Measurements from ENCODE around the gene MOB3A. TPM values are rescaled to one million over a fixed set of nuclear protein-coding genes. Genes with fewer than 3 reads are reported as not detected.

MOB3A gene
- total RNA-seq, 1 experiment from 2014 or later = 11.7 TPM

DNA sequence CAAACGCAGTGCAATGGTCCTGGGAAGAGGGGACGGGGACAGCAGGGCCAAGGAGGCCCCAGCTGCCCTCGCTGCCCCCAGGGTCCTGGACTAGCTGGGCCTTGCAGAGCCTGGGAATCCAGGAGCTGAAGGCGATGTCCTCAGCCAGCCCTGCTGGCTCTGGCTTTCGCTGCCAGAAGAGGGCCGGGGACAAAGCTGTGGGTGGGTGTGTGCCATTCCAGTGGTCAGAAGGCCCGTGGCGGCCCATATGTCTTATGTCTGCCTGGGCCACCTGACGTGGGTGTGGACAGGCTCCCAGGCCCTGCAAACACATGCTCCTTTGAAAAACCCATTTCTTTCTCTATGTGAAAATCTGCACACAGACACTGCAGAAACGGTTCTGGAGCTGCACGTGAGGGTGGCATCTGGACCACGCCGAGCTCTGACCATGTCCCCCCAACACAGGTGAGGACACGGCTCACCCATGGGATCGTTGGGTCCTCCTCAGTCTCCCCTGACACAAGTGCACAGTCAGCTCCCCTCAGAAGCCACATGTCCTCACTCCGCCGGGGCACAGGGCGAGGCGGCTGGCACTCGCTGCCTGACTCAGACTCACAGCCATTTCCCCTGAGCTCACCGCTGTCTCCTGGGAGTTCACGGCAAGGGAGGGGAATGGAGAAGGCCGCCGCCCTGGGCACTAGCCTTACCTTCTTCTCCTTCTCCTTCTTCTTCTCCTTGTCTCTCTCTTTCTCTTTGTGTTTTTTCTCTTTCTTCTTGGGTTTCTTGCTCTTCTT is 17.5 kb upstream of the MOB3A start:
- no peak for DNase-seq
- no peak overlapping the region for H3K4me3 ChIP-seq (ENCODE audit: low read depth, low read length)
- CTCF ChIA-PET = interaction anchor here (0.9 kb wide), 1 partner anchor 11 kb away, joined by 3 read pairs; no protein-coding TSS in a partner anchor
- BruUV-seq (replicated peaks) = no TSS peak
- TF ChIP-seq, protein P1, sequence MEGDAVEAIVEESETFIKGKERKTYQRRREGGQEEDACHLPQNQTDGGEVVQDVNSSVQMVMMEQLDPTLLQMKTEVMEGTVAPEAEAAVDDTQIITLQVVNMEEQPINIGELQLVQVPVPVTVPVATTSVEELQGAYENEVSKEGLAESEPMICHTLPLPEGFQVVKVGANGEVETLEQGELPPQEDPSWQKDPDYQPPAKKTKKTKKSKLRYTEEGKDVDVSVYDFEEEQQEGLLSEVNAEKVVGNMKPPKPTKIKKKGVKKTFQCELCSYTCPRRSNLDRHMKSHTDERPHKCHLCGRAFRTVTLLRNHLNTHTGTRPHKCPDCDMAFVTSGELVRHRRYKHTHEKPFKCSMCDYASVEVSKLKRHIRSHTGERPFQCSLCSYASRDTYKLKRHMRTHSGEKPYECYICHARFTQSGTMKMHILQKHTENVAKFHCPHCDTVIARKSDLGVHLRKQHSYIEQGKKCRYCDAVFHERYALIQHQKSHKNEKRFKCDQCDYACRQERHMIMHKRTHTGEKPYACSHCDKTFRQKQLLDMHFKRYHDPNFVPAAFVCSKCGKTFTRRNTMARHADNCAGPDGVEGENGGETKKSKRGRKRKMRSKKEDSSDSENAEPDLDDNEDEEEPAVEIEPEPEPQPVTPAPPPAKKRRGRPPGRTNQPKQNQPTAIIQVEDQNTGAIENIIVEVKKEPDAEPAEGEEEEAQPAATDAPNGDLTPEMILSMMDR (IDR thresholded peaks at IDR 0.05; ENCODE audit: insufficient read depth in 1 of 2, low read depth in 1 of 2, low read length in 1 of 2, severe bottlenecking in 1 of 2, unreplicated experiment in 1 of 2) = no peak
- H3K4me1 Mint-ChIP-seq (ENCODE audit: low read depth, unreplicated experiment) = no peaks in the 10 kb centered on the region
- POLR2A ChIA-PET = no interaction called here
- no peaks in the 10 kb centered on the region for H3K9me3 Mint-ChIP-seq (ENCODE audit: unreplicated experiment)
- no peaks in the 10 kb centered on the region for H3K27me3 ChIP-seq (replicated peaks; ENCODE audit: control insufficient read depth, insufficient read depth, low read length)
- peaks cover 7% of the 10 kb centered on the region for H3K36me3 ChIP-seq (ENCODE audit: control insufficient read depth, insufficient read depth, low read length)
- H3K27me3 Mint-ChIP-seq (ENCODE audit: insufficient read depth, unreplicated experiment) = no peaks in the 10 kb centered on the region
- no peaks in the 10 kb centered on the region for H3K4me1 ChIP-seq
- intact Hi-C loops (cut with micrococcal nuclease; ENCODE audit: unreplicated experiment) = no loop called here
- no peak overlapping the region for H3K4me3 Mint-ChIP-seq (ENCODE audit: unreplicated experiment)
- no peaks in the 10 kb centered on the region for H3K9me3 ChIP-seq
- H3K27ac Mint-ChIP-seq (ENCODE audit: unreplicated experiment) = peak overlapping the region; percentile 26
- H3K36me3 Mint-ChIP-seq (ENCODE audit: insufficient read depth, unreplicated experiment) = peaks cover 92% of the 10 kb centered on the region

DNA sequence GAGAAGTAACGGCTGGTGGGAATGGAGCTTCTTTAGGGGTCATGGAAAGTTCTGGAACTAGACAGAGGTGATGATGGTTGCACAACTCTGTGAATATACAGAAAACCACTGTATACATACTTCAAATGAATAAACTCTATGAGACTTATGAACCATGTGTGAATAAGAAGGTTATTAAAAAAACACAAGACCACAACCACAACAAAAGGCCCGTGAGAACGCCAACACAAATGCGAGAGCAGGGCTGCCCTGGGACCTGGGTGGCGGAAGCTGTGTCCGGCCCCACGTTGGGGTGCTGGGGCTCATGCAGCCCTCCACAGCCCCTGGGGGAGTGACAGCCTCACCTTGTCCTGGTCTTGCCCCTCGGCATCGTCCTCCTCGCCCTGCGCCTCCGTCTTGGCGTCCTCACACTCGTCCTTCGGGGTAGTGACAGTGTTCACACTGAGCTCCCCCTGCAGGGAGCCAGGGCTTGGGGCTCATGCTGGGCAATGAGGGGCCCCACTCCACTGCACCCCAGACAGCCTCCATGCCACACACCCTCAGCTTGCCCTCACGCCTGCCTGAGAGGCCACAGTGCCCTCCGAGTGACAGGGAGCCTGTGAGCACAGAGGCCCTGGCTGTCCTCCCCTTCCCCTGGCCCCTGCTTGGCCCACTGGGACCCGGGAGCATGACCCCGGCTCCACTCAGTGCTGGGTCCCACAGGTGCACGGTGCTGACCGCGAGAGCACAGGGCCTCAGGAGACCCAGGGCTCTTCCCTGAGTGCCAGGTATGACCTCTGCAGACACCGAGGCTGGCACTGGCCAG is 16.6 kb upstream of the MOB3A start:
- Mint-ChIP-seq H3K36me3 (ENCODE audit: insufficient read depth, unreplicated experiment) (peaks cover 92% of the 10 kb centered on the region), H3K27me3 (ENCODE audit: insufficient read depth, unreplicated experiment) (no peaks in the 10 kb centered on the region), H3K27ac (ENCODE audit: unreplicated experiment) (no peak overlapping the region), H3K4me1 (ENCODE audit: low read depth, unreplicated experiment) (no peaks in the 10 kb centered on the region), H3K4me3 (ENCODE audit: unreplicated experiment) (no peak overlapping the region), H3K9me3 (ENCODE audit: unreplicated experiment) (no peaks in the 10 kb centered on the region)
- Histone ChIP-seq H3K4me3 (ENCODE audit: low read depth, low read length) (no peak overlapping the region), H3K9me3 (no peaks in the 10 kb centered on the region), H3K36me3 (ENCODE audit: control insufficient read depth, insufficient read depth, low read length) (peaks cover 8% of the 10 kb centered on the region), H3K4me1 (no peaks in the 10 kb centered on the region), H3K27me3 (replicated peaks; ENCODE audit: control insufficient read depth, insufficient read depth, low read length) (no peaks in the 10 kb centered on the region)
- ChIA-PET CTCF (interaction anchor here (0.9 kb wide), 1 partner anchor 10 kb away, joined by 3 read pairs; no protein-coding TSS in a partner anchor), POLR2A (no interaction called here)
- TF ChIP-seq, protein P1 (IDR thresholded peaks at IDR 0.05; ENCODE audit: insufficient read depth in 1 of 2, low read depth in 1 of 2, low read length in 1 of 2, severe bottlenecking in 1 of 2, unreplicated experiment in 1 of 2) = no peak
- no TSS peak for BruUV-seq (replicated peaks)
- intact Hi-C loops (cut with micrococcal nuclease; ENCODE audit: unreplicated experiment) = no loop called here
- DNase-seq = no peak

DNA sequence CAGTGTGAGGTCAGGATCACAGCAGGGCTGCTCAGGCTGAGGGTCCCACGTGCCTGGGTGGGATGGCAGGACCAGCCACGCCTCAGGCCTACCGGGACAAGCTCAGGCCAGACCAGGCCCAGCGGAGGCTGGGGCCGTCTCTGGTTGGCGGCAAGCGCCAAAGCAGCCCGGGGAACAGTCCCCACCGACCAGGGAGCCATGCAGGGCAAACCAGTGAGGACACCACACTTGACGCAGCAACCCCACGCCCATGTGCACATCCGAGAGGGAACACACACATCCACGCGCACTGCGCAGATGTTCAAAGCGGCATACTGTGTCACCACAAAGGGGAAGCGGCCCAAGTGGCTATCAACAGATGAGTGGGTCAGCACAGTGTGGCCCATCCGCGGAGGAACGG is 15.8 kb upstream of the MOB3A start:
- Histone ChIP-seq H3K4me1 (no peaks in the 10 kb centered on the region), H3K27me3 (replicated peaks; ENCODE audit: control insufficient read depth, insufficient read depth, low read length) (no peaks in the 10 kb centered on the region), H3K4me3 (ENCODE audit: low read depth, low read length) (no peak overlapping the region), H3K36me3 (ENCODE audit: control insufficient read depth, insufficient read depth, low read length) (peaks cover 7% of the 10 kb centered on the region), H3K9me3 (no peaks in the 10 kb centered on the region)
- no peak for DNase-seq
- H3K36me3 Mint-ChIP-seq (ENCODE audit: insufficient read depth, unreplicated experiment) = peaks cover 92% of the 10 kb centered on the region
- H3K4me1 Mint-ChIP-seq (ENCODE audit: low read depth, unreplicated experiment) = no peaks in the 10 kb centered on the region
- TF ChIP-seq, protein P1 (IDR thresholded peaks at IDR 0.05; ENCODE audit: insufficient read depth in 1 of 2, low read depth in 1 of 2, low read length in 1 of 2, severe bottlenecking in 1 of 2, unreplicated experiment in 1 of 2) = no peak
- BruUV-seq (replicated peaks) = no TSS peak
- POLR2A ChIA-PET = no interaction called here
- no peak overlapping the region for H3K27ac Mint-ChIP-seq (ENCODE audit: unreplicated experiment)
- H3K9me3 Mint-ChIP-seq (ENCODE audit: unreplicated experiment) = peaks cover 2% of the 10 kb centered on the region
- no peaks in the 10 kb centered on the region for H3K27me3 Mint-ChIP-seq (ENCODE audit: insufficient read depth, unreplicated experiment)
- intact Hi-C loops (cut with micrococcal nuclease; ENCODE audit: unreplicated experiment) = no loop called here
- CTCF ChIA-PET = no interaction called here
- H3K4me3 Mint-ChIP-seq (ENCODE audit: unreplicated experiment) = no peak overlapping the region

All from Caco-2 (cell line).